GM18520 (cell line): Measurements from ENCODE around the gene ABCC4.
"Not testable (repeated sequence)": the region's sequence is repeated elsewhere in the genome, so short reads cannot be mapped to it uniquely, and the experiment has no call there.

Experiments
- ATAC-seq: cut with Tn5 transposase; IDR thresholded peaks from one replicate; pipeline ENCODE4 v1.9.1; 2021; ENCODE audit not compliant: unreplicated experiment

ABCC4 gene

DNA sequence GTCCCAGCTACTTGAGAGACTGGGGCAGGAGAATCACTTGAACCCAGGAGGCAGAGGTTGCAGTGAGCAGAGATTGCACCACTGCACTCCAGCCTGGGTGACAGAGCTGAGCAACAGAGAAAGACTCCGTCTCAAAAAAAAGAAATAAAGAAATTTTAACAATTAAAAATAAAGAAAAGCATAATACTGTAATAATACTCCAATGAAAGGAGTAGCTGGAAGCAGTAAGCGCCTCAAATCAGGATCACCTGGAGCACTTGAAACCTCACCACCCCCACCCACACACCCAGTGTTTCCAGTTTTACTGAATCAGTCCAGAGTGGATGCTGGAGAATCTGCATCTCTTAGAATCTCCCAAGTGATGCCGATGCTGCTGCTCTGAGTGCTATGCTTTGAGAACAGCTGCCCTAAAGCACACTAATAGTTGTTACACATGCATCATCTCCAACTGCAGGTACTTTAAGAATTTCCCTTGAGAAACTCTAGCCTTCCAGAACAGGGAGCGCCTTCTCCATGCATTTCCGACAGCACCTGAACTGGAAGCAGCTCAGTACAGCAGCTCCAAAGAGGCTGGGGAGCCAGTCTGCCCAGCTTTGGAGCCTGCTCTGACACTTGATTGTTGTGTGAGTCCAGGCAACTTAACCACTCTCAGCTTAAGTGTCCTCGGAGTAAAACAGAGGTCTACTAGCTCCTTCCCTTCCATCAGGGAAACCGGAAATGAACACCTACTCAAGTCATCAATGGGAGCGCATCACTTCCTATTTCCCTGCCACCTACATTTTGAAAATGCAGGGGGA is 2.9 kb downstream of the ABCC4 start:
- no peak for ATAC-seq

DNA sequence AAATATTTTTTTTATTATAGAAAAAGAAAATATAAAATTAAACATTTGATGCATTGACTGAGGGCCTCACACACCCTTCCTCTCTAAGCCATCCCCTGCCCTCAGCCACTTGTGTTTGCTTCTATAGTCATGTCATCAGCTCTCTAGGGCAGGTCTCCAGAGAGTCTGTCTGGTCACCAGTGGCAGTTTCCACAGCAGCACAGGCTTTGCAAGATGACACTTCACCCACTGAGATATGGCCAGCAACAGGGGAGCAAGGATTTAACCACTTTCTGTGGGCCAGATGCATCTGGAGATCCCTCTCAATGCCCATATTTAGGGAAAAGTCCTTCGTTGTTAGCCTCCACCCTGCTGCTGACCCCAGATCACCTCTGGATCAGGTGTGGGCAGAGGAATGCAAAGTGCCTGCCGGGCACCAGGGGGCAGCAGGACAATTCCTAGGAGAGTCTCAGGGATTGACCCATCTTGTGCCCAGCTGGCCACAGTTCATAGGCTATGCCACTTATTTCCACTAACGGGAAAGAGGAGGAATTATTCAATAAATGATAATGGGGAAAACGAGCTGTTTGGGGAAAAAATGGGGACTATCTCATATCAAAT is 4.8 kb downstream of the ABCC4 start:
- no peak for ATAC-seq

DNA sequence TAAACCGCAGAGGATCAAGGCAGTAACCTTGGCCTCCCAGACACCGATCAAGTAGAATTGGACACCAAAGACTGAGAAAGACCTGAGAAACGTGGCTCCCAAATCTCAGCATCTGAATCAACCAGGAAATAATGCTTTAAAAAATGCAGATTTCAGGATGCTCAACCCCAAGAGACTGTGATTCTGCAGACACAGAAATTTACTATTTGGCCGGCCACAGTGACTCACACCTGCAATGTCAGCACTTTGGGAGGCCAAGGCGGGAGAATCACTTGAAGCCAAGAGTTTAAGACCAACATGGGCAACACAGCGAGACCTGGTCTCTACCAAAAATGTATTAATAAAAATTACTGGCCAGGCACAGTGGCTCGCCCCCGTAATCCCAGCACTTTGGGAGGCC is 6.2 kb downstream of the ABCC4 start:
- ATAC-seq, result no peak

DNA sequence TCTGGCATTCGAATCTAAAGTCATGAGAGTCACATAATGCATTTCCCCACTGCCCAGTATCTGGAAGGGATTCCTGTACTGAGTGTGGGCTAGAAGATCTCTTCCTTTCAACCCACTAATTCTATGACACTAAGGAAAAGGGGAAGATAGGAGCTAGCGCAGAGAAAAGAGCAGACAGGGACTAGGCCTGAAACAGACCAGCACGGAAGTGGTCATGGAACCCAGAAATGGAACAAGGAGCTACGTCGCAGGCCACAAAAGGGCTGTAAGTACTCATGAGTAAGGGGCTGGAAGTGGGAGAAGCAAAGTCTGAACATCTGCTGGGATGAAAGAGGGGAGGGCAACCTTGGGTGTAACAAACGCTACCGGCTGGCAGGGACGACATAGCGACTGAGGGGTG is 8.6 kb downstream of the ABCC4 start:
- ATAC-seq, result no peak

DNA sequence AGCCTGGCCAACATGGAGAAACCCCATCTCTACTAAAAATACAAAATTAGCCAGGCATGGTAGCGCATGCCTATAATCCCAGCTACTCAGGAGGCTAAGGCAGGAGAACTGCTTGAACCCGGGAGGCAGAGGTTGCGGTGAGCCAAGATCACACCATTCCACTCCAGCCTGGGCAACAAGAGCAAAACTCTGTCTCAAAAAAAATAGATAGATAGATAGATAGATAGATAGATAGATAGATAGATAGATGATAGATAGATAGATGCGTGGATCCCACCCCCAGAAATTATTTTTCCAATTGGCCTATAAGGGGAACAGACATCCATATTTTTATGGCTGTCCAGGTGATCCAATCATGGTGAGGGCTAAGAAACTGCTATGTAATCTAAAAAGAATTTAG is 11.3 kb downstream of the ABCC4 start:
- ATAC-seq, result not testable (repeated sequence)

DNA sequence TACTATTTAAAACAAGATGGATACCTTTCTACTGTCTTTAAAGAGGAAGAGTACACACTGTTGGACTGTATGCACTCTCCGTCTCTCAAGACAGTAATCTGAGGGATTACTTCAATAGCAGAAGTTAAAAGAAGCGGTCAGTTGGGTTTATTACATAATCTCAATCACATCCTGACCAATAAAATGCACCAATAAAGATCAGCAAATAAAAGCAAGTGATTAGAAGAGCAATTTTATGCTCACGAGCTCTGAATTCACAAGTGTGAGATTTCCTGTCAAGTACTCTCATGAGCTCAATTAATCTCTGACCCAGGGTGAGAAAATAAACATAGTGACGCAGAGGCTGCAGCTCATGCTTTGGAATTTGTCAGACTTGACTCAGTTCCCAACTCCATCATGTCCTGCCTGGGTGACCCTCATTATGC is 12.2 kb downstream of the ABCC4 start:
- no peak for ATAC-seq

GRCh38 chr13:95284436-95284835 is 16.8 kb downstream of the ABCC4 start:
- ATAC-seq, result no peak

- no peak for ATAC-seq
These were observed 22.2 kb downstream of the ABCC4 start for GRCh38 chr13:95279016-95279415.

DNA sequence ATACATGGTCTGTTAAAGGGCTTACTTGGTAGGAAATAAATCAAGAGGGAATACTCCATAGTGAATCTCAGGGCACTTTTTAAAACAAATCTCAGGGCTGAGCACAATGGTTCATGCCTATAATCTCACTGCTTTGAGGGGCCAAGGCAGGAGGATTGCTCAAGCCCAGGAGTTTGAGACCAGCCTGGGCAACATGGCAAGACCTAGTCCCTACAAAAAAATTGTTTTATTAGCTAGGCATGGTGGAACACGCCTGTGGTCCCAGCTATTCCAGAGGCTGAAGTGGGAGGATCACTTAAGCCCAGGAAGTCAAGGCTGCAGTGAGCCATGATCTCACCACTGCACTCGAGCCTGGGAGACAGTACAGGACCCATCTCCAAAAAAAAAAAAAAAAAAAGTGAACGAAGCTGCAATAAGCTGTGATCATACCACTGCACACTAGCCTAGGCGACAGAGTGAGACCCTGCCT is 25.2 kb downstream of the ABCC4 start:
- ATAC-seq, result no peak

- ATAC-seq, result no peak
These were observed 25.8 kb downstream of the ABCC4 start for GRCh38 chr13:95275322-95276036.

DNA sequence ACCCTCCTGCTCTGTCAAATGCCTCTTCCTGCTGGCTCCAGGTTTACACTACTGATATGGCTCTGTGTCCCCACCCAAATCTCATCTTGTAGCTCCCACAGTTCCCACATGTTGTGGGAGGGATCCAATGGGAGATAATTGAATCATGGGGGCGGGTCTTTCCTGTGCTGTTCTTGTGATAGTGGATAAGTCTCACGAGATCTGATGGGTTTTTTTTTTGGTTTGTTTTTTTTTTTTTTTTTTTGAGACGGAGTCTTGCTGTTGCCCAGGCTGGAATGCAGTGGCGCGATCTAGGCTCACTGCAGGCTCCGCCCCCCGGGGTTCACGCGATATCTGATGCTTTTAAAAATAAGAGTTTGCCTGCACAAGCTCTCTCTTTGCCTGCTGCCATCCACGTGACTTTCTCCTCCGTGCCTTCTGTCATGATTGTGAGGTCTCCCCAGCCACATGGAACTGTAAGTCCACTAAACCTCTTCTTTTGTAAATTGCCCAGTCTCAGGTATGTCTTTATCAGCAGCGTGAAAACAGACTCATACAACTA is 27.6 kb downstream of the ABCC4 start:
- not testable (repeated sequence) for ATAC-seq

- not testable (repeated sequence) for ATAC-seq
These were observed 29.2 kb downstream of the ABCC4 start for GRCh38 chr13:95272076-95272475.

DNA sequence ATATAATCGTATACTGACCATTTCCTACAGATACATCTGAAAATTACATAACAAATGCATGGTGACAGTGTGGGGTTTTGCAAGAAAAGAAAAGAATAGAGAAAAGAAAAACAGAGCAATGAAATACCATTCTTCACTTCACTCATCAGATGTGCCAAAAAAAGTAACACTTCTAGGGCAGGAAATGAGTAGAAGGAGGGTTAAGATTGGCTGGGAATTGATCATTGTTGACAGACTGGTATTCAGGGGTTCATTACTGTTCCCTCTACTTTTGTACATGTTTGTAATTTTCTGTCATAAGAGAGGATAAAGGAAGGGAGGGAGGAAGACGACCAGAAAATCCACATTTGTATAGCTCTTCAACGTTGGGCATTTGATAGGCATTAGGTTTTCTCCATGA is 31.5 kb downstream of the ABCC4 start:
- ATAC-seq, result no peak

DNA sequence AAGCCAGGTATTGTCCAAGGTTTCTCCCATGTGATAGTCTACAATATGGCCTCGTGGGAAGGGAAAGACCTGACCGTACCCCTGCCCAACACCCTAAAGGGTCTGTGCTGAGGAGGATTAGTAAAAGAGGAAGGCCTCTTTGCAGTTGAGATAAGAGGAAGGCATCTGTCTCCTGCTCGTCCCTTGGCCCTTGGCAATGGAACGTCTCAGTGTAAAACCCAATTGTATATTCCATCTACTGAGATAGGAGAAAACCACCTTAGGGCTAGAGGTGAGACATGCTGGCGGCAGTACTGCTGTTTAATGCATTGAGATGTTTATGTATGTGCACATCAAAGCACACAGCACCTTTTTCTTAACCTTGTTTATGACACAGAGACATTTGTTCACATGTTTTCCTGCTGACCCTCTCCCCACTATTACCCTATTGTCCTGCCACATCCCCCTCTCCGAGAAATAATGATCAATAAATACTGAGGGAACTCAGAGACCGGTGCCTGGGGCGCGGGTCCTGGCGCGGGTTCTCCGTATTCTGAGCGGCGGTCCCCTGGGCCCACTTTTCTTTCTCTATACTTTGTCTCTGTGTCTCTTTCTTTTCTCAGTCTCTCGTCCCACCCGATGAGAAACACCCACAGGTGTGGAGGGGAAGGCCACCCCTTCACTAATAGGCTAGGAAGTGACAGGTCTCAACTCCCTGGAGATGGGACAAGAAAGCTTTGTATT is 32.7 kb downstream of the ABCC4 start:
- ATAC-seq, result not testable (repeated sequence)

DNA sequence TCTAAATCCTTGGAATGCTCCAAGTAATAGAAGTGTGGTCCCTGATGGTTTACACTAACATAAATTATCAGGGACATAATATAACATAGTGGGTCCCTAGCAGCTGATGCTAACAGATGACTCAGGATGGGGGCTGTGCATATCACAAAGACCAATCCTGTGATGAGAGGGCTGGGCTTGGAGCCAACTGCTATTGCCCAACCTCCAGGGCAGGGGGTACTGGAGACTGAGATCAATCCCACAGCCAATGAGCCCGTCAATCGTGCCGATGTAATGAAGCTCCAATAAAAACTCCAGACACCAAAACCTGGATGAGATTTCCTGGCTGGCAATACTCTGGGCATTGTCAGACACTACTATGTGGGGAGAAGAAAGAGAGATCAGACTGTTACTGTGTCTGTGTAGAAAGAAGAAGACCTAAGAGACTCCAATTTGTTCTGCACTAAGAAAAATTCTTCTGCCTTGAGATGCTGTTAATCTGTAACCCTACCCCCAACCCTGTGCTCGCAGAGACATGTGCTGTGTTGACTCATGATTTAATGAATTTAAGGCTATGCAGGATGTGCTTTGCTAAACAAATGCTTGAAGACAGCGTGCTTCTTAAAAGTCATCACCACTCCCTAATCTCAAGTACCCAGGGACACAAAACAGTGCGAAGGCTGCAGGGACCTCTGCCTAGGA is 33.4 kb downstream of the ABCC4 start:
- no peak for ATAC-seq

- no peak for ATAC-seq
These were observed 37.0 kb downstream of the ABCC4 start for GRCh38 chr13:95264225-95264624.

DNA sequence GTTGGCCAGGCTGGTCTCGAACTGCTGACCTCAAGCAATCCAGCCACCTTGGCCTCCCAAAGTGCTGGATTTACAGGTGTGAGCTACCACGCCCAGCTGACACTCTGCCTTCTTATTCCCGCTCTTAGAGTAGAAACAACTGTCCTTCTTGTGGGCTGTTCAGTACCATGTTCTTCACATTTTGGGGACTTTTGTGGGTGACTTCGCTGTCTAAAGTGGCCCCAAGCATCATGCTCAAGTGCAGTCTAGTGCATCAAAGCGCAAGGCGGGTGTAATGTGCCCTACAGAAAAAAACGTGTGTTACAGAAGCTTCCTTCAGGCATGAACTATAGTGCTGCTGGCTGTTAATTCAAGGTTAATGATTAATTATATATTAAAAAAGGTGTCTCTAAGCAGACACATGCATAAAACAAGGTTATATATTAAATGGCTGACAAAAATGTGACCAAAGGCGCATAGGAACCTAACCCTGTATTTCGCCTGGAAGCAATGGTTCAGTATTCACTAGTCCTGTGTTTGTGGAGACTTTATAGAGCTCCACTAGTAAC is 38.3 kb downstream of the ABCC4 start:
- no peak for ATAC-seq

DNA sequence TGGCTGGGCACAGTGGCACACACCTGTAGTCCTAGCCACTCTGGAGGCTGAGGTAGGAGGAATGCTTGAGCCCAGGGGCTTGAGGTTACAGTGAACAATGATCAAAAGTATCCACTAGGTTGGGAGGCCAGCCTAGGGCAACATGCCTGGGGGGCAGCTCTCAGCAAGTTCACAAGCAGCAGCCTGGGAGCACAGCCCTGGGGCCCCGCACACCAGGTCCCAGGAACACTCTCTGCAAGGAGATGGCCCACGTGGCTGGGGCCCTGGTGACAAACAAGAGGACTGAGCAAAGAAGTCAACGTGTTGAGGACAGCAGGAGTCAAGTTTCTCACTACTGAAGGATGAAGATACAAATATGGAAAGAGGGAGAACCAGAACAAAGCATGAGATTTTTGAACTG is 39.3 kb downstream of the ABCC4 start:
- ATAC-seq, result no peak

GRCh38 chr13:95260031-95260525 is 41.2 kb downstream of the ABCC4 start:
- peak; percentile 72 for ATAC-seq

DNA sequence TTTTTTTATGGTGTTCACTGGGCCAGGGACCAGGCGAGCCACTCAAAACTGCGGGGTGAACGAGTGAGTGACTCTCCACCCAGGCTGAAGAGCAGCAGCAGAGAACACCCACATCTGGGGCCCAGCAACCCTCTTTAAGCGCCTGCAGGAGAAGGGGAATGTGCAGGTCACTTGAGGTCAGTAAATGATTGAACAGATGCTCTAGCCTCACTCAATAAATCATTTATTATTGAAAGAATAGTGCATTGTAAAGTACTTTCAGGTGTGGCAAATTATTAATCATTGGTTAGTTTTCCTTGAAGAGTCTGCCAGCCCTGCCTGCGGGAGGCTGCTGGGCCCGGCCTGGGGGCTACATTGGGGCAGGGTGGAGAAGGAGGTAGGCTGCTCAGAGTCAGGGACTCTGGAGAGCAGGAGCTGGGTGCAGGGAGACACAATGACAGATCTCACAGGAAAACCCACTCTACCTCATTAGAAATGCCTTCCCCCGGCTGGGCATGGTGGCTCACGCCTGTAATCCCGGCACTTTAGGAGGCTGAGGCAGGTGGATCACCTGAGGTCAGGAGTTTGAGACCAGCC is 42.5 kb downstream of the ABCC4 start:
- no peak for ATAC-seq
